IMR-90 (cell line): ENCODE results near the gene PSMA7. TPM values are rescaled to one million over a fixed set of nuclear protein-coding genes. Genes with fewer than 3 reads are reported as not detected.

Experiments
- ATAC-seq: fragments of 200-7000 bp; cut with Tn5 transposase; 2 replicates; pipeline ENCODE4 v1.9.1; 2020; ENCODE audit warnings: low read depth, mild to moderate bottlenecking, moderate library complexity
- BruUV-seq: library from RNA; stranded (reverse); fragments of 400-500 nt; replicated peaks from 2 replicates; lab custom pipeline; 2021; lab: Mats Ljungman, UMichigan
- CTCF ChIA-PET: fragments of 300-600 bp; formaldehyde crosslinking; extraction: SDS; loops from one replicate; lab custom pipeline; 2021; ENCODE audit warnings: antibody characterized with exemption; lab: Yijun Ruan, JAX
- POLR2A ChIA-PET: fragments of 300-600 bp; sonication (Branson Sonifier 250); formaldehyde crosslinking; loops from one replicate; lab custom pipeline; 2022; ENCODE audit warnings: antibody characterized with exemption; ENCODE audit not compliant: unreplicated experiment; lab: Charles Lee
- DNase-seq: peaks from one replicate; pipeline ENCODE4 v3.0.0; 2013
- H2AFZ ChIP-seq: replicated peaks from 2 replicates; pipeline ENCODE3; 2013; ENCODE audit warnings: low read length, mild to moderate bottlenecking; ENCODE audit not compliant: poor library complexity
- H2AK5ac ChIP-seq: 2 replicates; pipeline ENCODE4 v1.6.1; 2013; ENCODE audit warnings: low read depth, low read length, inconsistent platforms
- H2AK9ac ChIP-seq: replicated peaks from 2 replicates; pipeline ENCODE3; 2013; ENCODE audit warnings: mild to moderate bottlenecking, low read depth, low read length, moderate library complexity; ENCODE audit not compliant: poor library complexity
- H2BK120ac ChIP-seq: 2 replicates; pipeline ENCODE4 v1.6.1; 2013; ENCODE audit warnings: low read depth, low read length, inconsistent platforms
- H2BK15ac ChIP-seq: 3 replicates; pipeline ENCODE4 v1.6.1; 2013; ENCODE audit warnings: low read depth, low read length, inconsistent platforms
- H2BK20ac ChIP-seq: 2 replicates; pipeline ENCODE4 v1.6.1; 2013; ENCODE audit warnings: low read depth, mild to moderate bottlenecking, inconsistent platforms, low read length, moderate library complexity
- H2BK5ac ChIP-seq: 2 replicates; pipeline ENCODE4 v1.6.1; 2013; ENCODE audit warnings: mild to moderate bottlenecking, low read depth, low read length, inconsistent platforms; ENCODE audit not compliant: poor library complexity, severe bottlenecking
- H3K14ac ChIP-seq: replicated peaks from 2 replicates; pipeline ENCODE4 v1.6.1; 2013; ENCODE audit warnings: low read depth, low read length, inconsistent platforms
- H3K18ac ChIP-seq: 2 replicates; pipeline ENCODE4 v1.6.1; 2013; ENCODE audit warnings: low read depth, low read length, control low read depth
- H3K23ac ChIP-seq: 2 replicates; pipeline ENCODE4 v1.6.1; 2013; ENCODE audit warnings: low read depth, low read length, inconsistent platforms
- H3K27ac ChIP-seq: 2 replicates; pipeline ENCODE4 v1.5.1; 2013; ENCODE audit warnings: mild to moderate bottlenecking, control low read depth, low read length; ENCODE audit not compliant: insufficient read depth
- H3K27me3 ChIP-seq: 2 replicates; pipeline ENCODE4 v1.6.1; 2013; ENCODE audit warnings: low read length; ENCODE audit not compliant: control insufficient read depth, insufficient read depth
- H3K36me3 ChIP-seq: 2 replicates; pipeline ENCODE4 v1.6.1; 2013; ENCODE audit warnings: low read length, mixed read lengths; ENCODE audit not compliant: control insufficient read depth, insufficient read depth
- H3K4ac ChIP-seq: 2 replicates; pipeline ENCODE4 v1.6.1; 2013; ENCODE audit warnings: low read depth, low read length, inconsistent platforms
- H3K4me1 ChIP-seq: 2 replicates; pipeline ENCODE4 v1.6.1; 2013; ENCODE audit warnings: low read length, mixed read lengths; ENCODE audit not compliant: control insufficient read depth, insufficient read depth
- H3K4me2 ChIP-seq: 2 replicates; pipeline ENCODE4 v1.6.1; 2013; ENCODE audit warnings: low read depth, mild to moderate bottlenecking, control low read depth, low read length, moderate library complexity
- H3K4me3 ChIP-seq: 2 replicates; pipeline ENCODE4 v1.5.1; 2013; ENCODE audit warnings: low read depth, mild to moderate bottlenecking, control low read depth, low read length, moderate library complexity; ENCODE audit not compliant: insufficient read depth
- H3K56ac ChIP-seq: 2 replicates; pipeline ENCODE4 v1.6.1; 2013; ENCODE audit warnings: low read length, inconsistent platforms; ENCODE audit not compliant: insufficient read depth; ENCODE audit errors: extremely low read depth
- H3K79me1 ChIP-seq, 2 experiments: 2 replicates each; pipeline ENCODE4 v1.6.1; 2013; ENCODE audit warnings: low read length in 2 of 2, inconsistent platforms in 1 of 2, low read depth in 1 of 2
- H3K9ac ChIP-seq: 2 replicates; pipeline ENCODE4 v1.6.1; 2013; ENCODE audit warnings: low read depth, low read length, control low read depth
- H3K9me1 ChIP-seq: 2 replicates; pipeline ENCODE4 v1.6.1; 2013; ENCODE audit warnings: low read length, inconsistent platforms; ENCODE audit not compliant: insufficient read depth
- H3K9me3 ChIP-seq: 2 replicates; pipeline ENCODE4 v1.6.1; 2013; ENCODE audit warnings: low read length; ENCODE audit not compliant: control insufficient read depth, insufficient read depth
- H4K20me1 ChIP-seq: 2 replicates; pipeline ENCODE4 v1.6.1; 2013; ENCODE audit warnings: low read length, inconsistent platforms; ENCODE audit not compliant: insufficient read depth
- H4K5ac ChIP-seq: 2 replicates; pipeline ENCODE4 v1.6.1; 2013; ENCODE audit warnings: mild to moderate bottlenecking, low read depth, low read length, control low read depth
- H4K8ac ChIP-seq, 2 experiments: 2 replicates each; pipeline ENCODE4 v1.6.1; 2013; ENCODE audit warnings: low read depth in 2 of 2, low read length in 2 of 2, control low read depth in 1 of 2, inconsistent platforms in 1 of 2
- H4K91ac ChIP-seq: 2 replicates; pipeline ENCODE4 v1.6.1; 2013; ENCODE audit warnings: low read depth, low read length, inconsistent platforms; ENCODE audit not compliant: insufficient read depth
- BHLHE40 ChIP-seq: fragments of 150-350 bp; IDR thresholded peaks from 2 replicates; pipeline ENCODE4 v1.6.1; 2016; ENCODE audit warnings: mild to moderate bottlenecking, low read depth, low read length
- CEBPB ChIP-seq: IDR thresholded peaks from 2 replicates; pipeline ENCODE4 v1.6.1; 2012; ENCODE audit warnings: low read depth, low read length, improper control_type of control experiment
- CHD1 ChIP-seq: IDR thresholded peaks from 2 replicates; pipeline ENCODE4 v1.6.1; 2012; ENCODE audit warnings: low read depth, low read length, improper control_type of control experiment
- CTCF ChIP-seq: conservative IDR thresholded peaks from 2 replicates; pipeline ENCODE4 v1.5.1; 2012; ENCODE audit warnings: mild to moderate bottlenecking, low read depth, low read length, improper control_type of control experiment
- FOS ChIP-seq: fragments of 150-350 bp; IDR thresholded peaks from 2 replicates; pipeline ENCODE4 v1.6.1; 2016; ENCODE audit warnings: low read depth, low read length
- MAFK ChIP-seq: IDR thresholded peaks from 2 replicates; pipeline ENCODE4 v1.6.1; 2012; ENCODE audit warnings: low read depth, low read length, improper control_type of control experiment
- MAZ ChIP-seq: IDR thresholded peaks from 2 replicates; pipeline ENCODE4 v1.6.1; 2012; ENCODE audit warnings: low read depth, mild to moderate bottlenecking, low read length, improper control_type of control experiment, moderate library complexity, borderline replicate concordance
- MXI1 ChIP-seq: IDR thresholded peaks from 2 replicates; pipeline ENCODE4 v1.6.1; 2012; ENCODE audit warnings: low read depth, mild to moderate bottlenecking, low read length, moderate library complexity, borderline replicate concordance
- POLR2A ChIP-seq: IDR thresholded peaks from 2 replicates; pipeline ENCODE4 v1.6.1; 2012; ENCODE audit warnings: mild to moderate bottlenecking, low read depth, low read length
- RAD21 ChIP-seq: IDR thresholded peaks from 2 replicates; pipeline ENCODE4 v1.6.1; 2012; ENCODE audit warnings: low read length, improper control_type of control experiment
- RCOR1 ChIP-seq: IDR thresholded peaks from 2 replicates; pipeline ENCODE4 v1.6.1; 2012; ENCODE audit warnings: mild to moderate bottlenecking, low read length, improper control_type of control experiment; ENCODE audit not compliant: insufficient replicate concordance
- RFX5 ChIP-seq: IDR thresholded peaks from 2 replicates; pipeline ENCODE4 v1.8.0; 2012; ENCODE audit warnings: low read depth, mild to moderate bottlenecking, low read length, moderate library complexity
- SMC3 ChIP-seq: fragments of 150-350 bp; IDR thresholded peaks from 2 replicates; pipeline ENCODE4 v1.6.1; 2016; ENCODE audit warnings: low read depth, mild to moderate bottlenecking, antibody characterized with exemption, low read length, moderate library complexity
- WGBS, 2 experiments: methylation state at CpG; one replicate each; pipeline versions ENCODE4 v1.1.5 to v1.1.7; 2013; ENCODE audit warnings: missing lambda C conversion rate in 2 of 2; ENCODE audit not compliant: insufficient read length in 1 of 2; ENCODE audit errors: extremely low coverage in 2 of 2; 5-methylcytosine and 5-hydroxymethylcytosine counted together
- dilution Hi-C: fragments of 300-500 bp; cut with HindIII; formaldehyde crosslinking; loops from one replicate; pipeline ENCODE4 v1.14.3; 2018; ENCODE audit warnings: low sequenced_read_pairs; ENCODE audit not compliant: unreplicated experiment
- in situ Hi-C: fragments of 300-500 bp; cut with MboI; formaldehyde crosslinking; loops from 3 replicates; pipeline ENCODE4 v1.14.3; 2019; ENCODE audit warnings: low sequenced_read_pairs, inconsistent platforms, mixed read lengths
- intact Hi-C: fragments of 100-400 bp; cut with micrococcal nuclease; formaldehyde crosslinking; loops from 2 replicates; pipeline ENCODE4 v1.10.0; 2022
- polyA plus RNA-seq, 3 experiments: library from polyadenylated mRNA; depleted of rRNA; stranded (reverse); fragments of >200 nt; gene quantifications; 2 replicates each; pipeline ENCODE4 v1.2.3, GENCODE V29; 2012; ENCODE audit warnings: low replicate concordance in 1 of 3
- total RNA-seq: library from RNA; depleted of rRNA; stranded (reverse); fragments of >200 nt; gene quantifications from 2 replicates; pipeline ENCODE4 v1.2.3, GENCODE V29; 2012
- TF ChIP-seq, protein P1 (sequence below): fragments of 150-350 bp; IDR thresholded peaks from 2 replicates; pipeline ENCODE4 v1.6.1; 2016; ENCODE audit warnings: low read depth, mild to moderate bottlenecking, low read length, moderate library complexity, borderline replicate concordance
- TF ChIP-seq, protein P2 (sequence below): fragments of 150-350 bp; IDR thresholded peaks from 2 replicates; pipeline ENCODE4 v1.6.1; 2017; ENCODE audit warnings: mild to moderate bottlenecking, antibody characterized with exemption, low read length, low read depth

Gene PSMA7
- total and polyA plus RNA-seq, 2 of the 4 experiments (the other 2 are of a cell fraction): 417 to 458 TPM

DNA sequence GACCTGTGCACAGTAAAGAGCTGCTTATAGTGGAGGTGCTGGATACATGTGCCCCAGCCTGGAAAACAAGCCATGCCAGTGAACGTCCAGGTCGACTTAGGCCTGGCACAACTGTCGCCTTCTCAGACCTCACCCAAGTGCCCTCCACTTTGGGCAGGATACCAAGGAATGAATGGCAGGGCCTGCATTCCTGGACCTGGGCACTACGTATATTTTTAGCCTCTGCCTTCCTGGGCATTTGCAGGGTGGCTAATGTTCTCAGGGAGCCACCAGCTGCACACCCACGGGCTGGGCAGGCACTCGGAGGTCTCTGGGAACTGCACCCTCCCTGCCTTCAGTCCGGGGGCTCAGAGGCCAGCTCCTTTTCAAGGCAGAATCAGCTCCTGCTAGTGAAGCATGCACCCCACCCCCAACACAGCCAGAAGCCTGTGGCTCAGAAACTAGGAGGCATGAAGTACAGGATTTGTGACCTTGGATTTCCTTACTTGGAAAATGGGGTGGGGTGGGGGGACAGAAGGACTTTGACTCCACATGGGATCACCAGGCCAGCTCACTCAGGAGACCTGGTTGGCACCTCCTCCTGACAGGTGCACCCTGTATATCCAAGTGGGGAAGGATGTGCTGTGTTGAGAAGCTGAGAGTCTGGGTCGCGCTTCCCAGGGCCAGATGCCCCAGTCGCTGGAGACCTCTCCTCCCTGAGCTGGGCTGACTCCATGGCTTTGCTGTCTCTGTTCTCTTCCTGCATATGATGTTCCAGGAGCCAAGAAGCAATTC, 23.4 kb downstream of the PSMA7 start:
- no peak overlapping the region; the same call in 1 of the 2 replicates for H2AK5ac ChIP-seq
- no peak overlapping the region for H3K23ac ChIP-seq
- H3K4me1 ChIP-seq: peaks cover 11% of the 10 kb centered on the region
- H4K8ac ChIP-seq: no peak overlapping the region
- WGBS, 2 experiments: 76% methylated on average over 5 of the region's 10 CpGs; no CpG with 5 or more reads in 1 of the 2 experiments
- H2BK120ac ChIP-seq: no peak overlapping the region
- no peak overlapping the region for H2BK20ac ChIP-seq
- H3K4ac ChIP-seq: no peak overlapping the region
- intact Hi-C loops: no loop called here
- no peak overlapping the region for H2AK9ac ChIP-seq
- no peak overlapping the region for H2BK5ac ChIP-seq
- peaks cover 4% of the 10 kb centered on the region for H3K36me3 ChIP-seq
- peaks cover 12 to 18% of the 10 kb centered on the region in 2 experiments for H3K79me1 ChIP-seq
- no peak overlapping the region for H4K91ac ChIP-seq
- ATAC-seq: no peak
- DNase-seq: no peak
- no peak overlapping the region for H3K14ac ChIP-seq
- no peak overlapping the region for H3K56ac ChIP-seq
- no peak overlapping the region for H3K9ac ChIP-seq
- H2BK15ac ChIP-seq: no peak overlapping the region
- ChIA-PET CTCF (no interaction called here), POLR2A (no interaction called here)
- no peak overlapping the region for H3K4me3 ChIP-seq
- H3K9me1 ChIP-seq: peaks cover 12% of the 10 kb centered on the region
- no peak overlapping the region for H3K18ac ChIP-seq
- H2AFZ ChIP-seq: no peak overlapping the region
- BruUV-seq: no TSS peak
- in situ Hi-C loops: no loop called here
- H3K4me2 ChIP-seq: no peak overlapping the region
- peaks cover 18% of the 10 kb centered on the region for H4K20me1 ChIP-seq
- no peak overlapping the region for H3K27ac ChIP-seq
- peaks cover 33% of the 10 kb centered on the region for H3K27me3 ChIP-seq
- H4K5ac ChIP-seq: no peak overlapping the region
- dilution Hi-C loops: no loop called here
- H3K9me3 ChIP-seq: peaks cover 3% of the 10 kb centered on the region; the same call in 1 of the 2 replicates
- TF ChIP-seq, protein P1, sequence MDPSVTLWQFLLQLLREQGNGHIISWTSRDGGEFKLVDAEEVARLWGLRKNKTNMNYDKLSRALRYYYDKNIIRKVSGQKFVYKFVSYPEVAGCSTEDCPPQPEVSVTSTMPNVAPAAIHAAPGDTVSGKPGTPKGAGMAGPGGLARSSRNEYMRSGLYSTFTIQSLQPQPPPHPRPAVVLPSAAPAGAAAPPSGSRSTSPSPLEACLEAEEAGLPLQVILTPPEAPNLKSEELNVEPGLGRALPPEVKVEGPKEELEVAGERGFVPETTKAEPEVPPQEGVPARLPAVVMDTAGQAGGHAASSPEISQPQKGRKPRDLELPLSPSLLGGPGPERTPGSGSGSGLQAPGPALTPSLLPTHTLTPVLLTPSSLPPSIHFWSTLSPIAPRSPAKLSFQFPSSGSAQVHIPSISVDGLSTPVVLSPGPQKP: no peak
- TF ChIP-seq RFX5 (no peak), POLR2A (no peak), RCOR1 (no peak), BHLHE40 (no peak), FOS (no peak), CHD1 (no peak), MXI1 (no peak), RAD21 (no peak), CTCF (no peak), MAFK (no peak), MAZ (no peak), CEBPB (no peak), SMC3 (no peak)
- TF ChIP-seq, protein P2, sequence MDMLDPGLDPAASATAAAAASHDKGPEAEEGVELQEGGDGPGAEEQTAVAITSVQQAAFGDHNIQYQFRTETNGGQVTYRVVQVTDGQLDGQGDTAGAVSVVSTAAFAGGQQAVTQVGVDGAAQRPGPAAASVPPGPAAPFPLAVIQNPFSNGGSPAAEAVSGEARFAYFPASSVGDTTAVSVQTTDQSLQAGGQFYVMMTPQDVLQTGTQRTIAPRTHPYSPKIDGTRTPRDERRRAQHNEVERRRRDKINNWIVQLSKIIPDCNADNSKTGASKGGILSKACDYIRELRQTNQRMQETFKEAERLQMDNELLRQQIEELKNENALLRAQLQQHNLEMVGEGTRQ: no peak
